Endodermal cell (in vitro differentiated cells): Measurements from ENCODE around the gene STAC. TPM values are rescaled to one million over a fixed set of nuclear protein-coding genes. Genes with fewer than 3 reads are reported as not detected.

ENCODE experiments used
- DNase-seq: peaks from one replicate; pipeline ENCODE4 v3.0.0-alpha.2; 2017
- H3K27ac ChIP-seq: 2 replicates; pipeline ENCODE4 v1.5.1; 2013; ENCODE audit warnings: mild to moderate bottlenecking, low read depth, low read length, moderate library complexity
- H3K27me3 ChIP-seq: 2 replicates; pipeline ENCODE4 v1.6.1; 2013; ENCODE audit warnings: mild to moderate bottlenecking, low read length, moderate library complexity; ENCODE audit not compliant: insufficient read depth, control insufficient read depth, poor library complexity, severe bottlenecking
- H3K36me3 ChIP-seq: 2 replicates; pipeline ENCODE4 v1.7.0; 2013; ENCODE audit warnings: mild to moderate bottlenecking, low read length, moderate library complexity; ENCODE audit not compliant: control insufficient read depth, insufficient read depth
- H3K4me1 ChIP-seq: one replicate; pipeline ENCODE4 v1.7.0; 2013; ENCODE audit warnings: low read length; ENCODE audit not compliant: control insufficient read depth, insufficient read depth
- H3K4me3 ChIP-seq: 2 replicates; pipeline ENCODE4 v1.5.1; 2013; ENCODE audit warnings: mild to moderate bottlenecking, low read length, moderate library complexity
- H3K9ac ChIP-seq: 2 replicates; pipeline ENCODE4 v1.6.1; 2013; ENCODE audit warnings: mild to moderate bottlenecking, low read length, moderate library complexity; ENCODE audit not compliant: poor library complexity, severe bottlenecking; ENCODE audit errors: extremely low read depth
- H3K9me3 ChIP-seq: 2 replicates; pipeline ENCODE4 v1.6.1; 2013; ENCODE audit warnings: mild to moderate bottlenecking, low read length, moderate library complexity; ENCODE audit not compliant: control insufficient read depth
- H3K27ac Mint-ChIP-seq: 2 replicates; pipeline ENCODE4 v1.8.0; 2020; ENCODE audit warnings: mixed read lengths
- H3K27me3 Mint-ChIP-seq: 2 replicates; pipeline ENCODE4 v1.8.0; 2021; ENCODE audit warnings: mild to moderate bottlenecking, mixed read lengths; ENCODE audit not compliant: insufficient read depth
- H3K36me3 Mint-ChIP-seq: 2 replicates; pipeline ENCODE4 v1.8.0; 2020; ENCODE audit warnings: low read depth, mixed read lengths
- H3K4me1 Mint-ChIP-seq: 2 replicates; pipeline ENCODE4 v1.8.0; 2020; ENCODE audit warnings: mixed read lengths
- H3K4me3 Mint-ChIP-seq: 2 replicates; pipeline ENCODE4 v1.8.0; 2020; ENCODE audit warnings: mild to moderate bottlenecking, moderate library complexity, mixed read lengths
- H3K9me3 Mint-ChIP-seq: 2 replicates; pipeline ENCODE4 v1.8.0; 2020; ENCODE audit warnings: mild to moderate bottlenecking, mixed read lengths
- CTCF ChIP-seq: fragments of 200-600 bp; sonication (generic); conservative IDR thresholded peaks from 2 replicates; pipeline ENCODE4 v1.5.0; 2021; ENCODE audit warnings: antibody characterized with exemption, mild to moderate bottlenecking
- WGBS, 2 experiments: methylation state at CpG; one replicate each; pipeline versions ENCODE4 v1.1.5 to v1.1.7; 2013; ENCODE audit warnings: missing lambda C conversion rate in 2 of 2, mixed read lengths in 1 of 2; ENCODE audit not compliant: insufficient coverage in 1 of 2, insufficient read length in 1 of 2; 5-methylcytosine and 5-hydroxymethylcytosine counted together
- total RNA-seq, 2 donors: library from RNA; stranded (reverse); fragmentation: NEBNext Ultra II Directional in 1 of 2; extraction: Animal tissue kit (Norgen Biotek cat#: 25700) in 1 of 2; gene quantifications; 2 replicates in 1 of 2; 3 replicates in 1 of 2; pipeline ENCODE4 v1.2.1, GENCODE V29; 2021

The STAC gene
- total RNA-seq, 2 donors from 2014 or later, result 0.80 to 1.2 TPM

- H3K4me3 ChIP-seq, result no peak overlapping the region
- no peaks in the 10 kb centered on the region for H3K27me3 Mint-ChIP-seq
- peaks cover 12% of the 10 kb centered on the region for H3K4me1 Mint-ChIP-seq
- H3K27ac ChIP-seq, result no peak overlapping the region
- H3K36me3 ChIP-seq, result no peaks in the 10 kb centered on the region
- H3K4me1 ChIP-seq, result no peaks in the 10 kb centered on the region
- H3K9me3 ChIP-seq, result no peaks in the 10 kb centered on the region
- WGBS, 2 experiments, result 83 to 93% methylated on average over 1 of the region's 2 CpGs
- no peaks in the 10 kb centered on the region for H3K36me3 Mint-ChIP-seq
- H3K9ac ChIP-seq, result no peak overlapping the region
- H3K9me3 Mint-ChIP-seq, result peaks cover 8% of the 10 kb centered on the region
- no peaks in the 10 kb centered on the region for H3K27me3 ChIP-seq
- no peak overlapping the region for H3K4me3 Mint-ChIP-seq
- no peak for TF ChIP-seq CTCF
- H3K27ac Mint-ChIP-seq, result no peak overlapping the region
- DNase-seq, result no peak
These were observed 29.6 kb downstream of the STAC start for GRCh38 chr3:36409862-36410261.

GRCh38 chr3:36411587-36411986 is 31.3 kb downstream of the STAC start:
- peaks cover 12% of the 10 kb centered on the region for H3K4me1 Mint-ChIP-seq
- Histone ChIP-seq H3K9me3 (no peaks in the 10 kb centered on the region), H3K27me3 (no peaks in the 10 kb centered on the region), H3K9ac (no peak overlapping the region), H3K4me3 (no peak overlapping the region), H3K27ac (no peak overlapping the region), H3K36me3 (no peaks in the 10 kb centered on the region), H3K4me1 (no peaks in the 10 kb centered on the region)
- no peaks in the 10 kb centered on the region for H3K36me3 Mint-ChIP-seq
- no peaks in the 10 kb centered on the region for H3K27me3 Mint-ChIP-seq
- H3K27ac Mint-ChIP-seq, result no peak overlapping the region
- DNase-seq, result no peak
- TF ChIP-seq CTCF, result no peak
- 86 to 100% methylated on average over 1 of the region's 1 CpG for WGBS, 2 experiments
- peaks cover 16% of the 10 kb centered on the region for H3K9me3 Mint-ChIP-seq
- H3K4me3 Mint-ChIP-seq, result no peak overlapping the region

GRCh38 chr3:36416599-36416998 is 36.3 kb downstream of the STAC start:
- H3K4me3 ChIP-seq, result no peak overlapping the region
- WGBS, 2 experiments, result 36% methylated on average over 1 of the region's 1 CpG; no CpG with 5 or more reads in 1 of the 2 experiments
- peaks cover 3% of the 10 kb centered on the region for H3K4me1 Mint-ChIP-seq
- no peak for TF ChIP-seq CTCF
- no peak overlapping the region for H3K27ac Mint-ChIP-seq
- H3K9me3 ChIP-seq, result no peaks in the 10 kb centered on the region
- H3K9ac ChIP-seq, result no peak overlapping the region
- peaks cover 19% of the 10 kb centered on the region for H3K9me3 Mint-ChIP-seq
- no peaks in the 10 kb centered on the region for H3K27me3 Mint-ChIP-seq
- H3K4me1 ChIP-seq, result no peaks in the 10 kb centered on the region
- H3K36me3 ChIP-seq, result no peaks in the 10 kb centered on the region
- H3K27me3 ChIP-seq, result no peaks in the 10 kb centered on the region
- DNase-seq, result no peak
- H3K4me3 Mint-ChIP-seq, result no peak overlapping the region
- no peak overlapping the region for H3K27ac ChIP-seq
- no peaks in the 10 kb centered on the region for H3K36me3 Mint-ChIP-seq
